ENCODE data around the gene PTPRH. TPM values are rescaled to one million over a fixed set of nuclear protein-coding genes. Genes with fewer than 3 reads are reported as not detected.
A peak's percentile ranks its signal among the peaks of the same experiment; 100 is the strongest.

PTPRH gene
- total and polyA plus RNA-seq, 8 donors = 5.3 to 83.9 (median 39.7) TPM

GRCh38 chr19:55149078-55150003 lies 60.0 kb downstream of the PTPRH start, which contains the start of gene TNNT1:
Gene TNNT1, minus strand, starts transcription at chr19:55149206. Its CDS starts 2,049 bp downstream, at chr19:55147157.
- intact Hi-C loops (cut with DNase I; ENCODE audit: low total_unique reads) = loop anchor here (10.0 kb wide), 1 partner anchor 345 kb away; no protein-coding TSS in a partner anchor
- H3K27ac ChIP-seq = no peak within 1 kb of the TSS
- no peaks in the 10 kb centered on the region for H3K9me3 ChIP-seq
- H3K4me1 ChIP-seq = peaks cover 0 to 18% (median 12%) of the 10 kb centered on the region in 4 donors
- 12 to 21% (median 13%) methylated on average over 17 to 18 of the region's 18 CpGs for WGBS, 5 donors
- no peaks in the 10 kb centered on the region for H3K36me3 ChIP-seq
- DNase-seq = no peak
- peaks cover 19 to 92% (median 59%) of the 10 kb centered on the region in 3 donors for H3K27me3 ChIP-seq
- TF ChIP-seq POLR2AphosphoS5 (IDR thresholded peaks at IDR 0.05) = no peak
- TF ChIP-seq EP300 (IDR thresholded peaks at IDR 0.05) = no peak
- TF ChIP-seq, protein P1, sequence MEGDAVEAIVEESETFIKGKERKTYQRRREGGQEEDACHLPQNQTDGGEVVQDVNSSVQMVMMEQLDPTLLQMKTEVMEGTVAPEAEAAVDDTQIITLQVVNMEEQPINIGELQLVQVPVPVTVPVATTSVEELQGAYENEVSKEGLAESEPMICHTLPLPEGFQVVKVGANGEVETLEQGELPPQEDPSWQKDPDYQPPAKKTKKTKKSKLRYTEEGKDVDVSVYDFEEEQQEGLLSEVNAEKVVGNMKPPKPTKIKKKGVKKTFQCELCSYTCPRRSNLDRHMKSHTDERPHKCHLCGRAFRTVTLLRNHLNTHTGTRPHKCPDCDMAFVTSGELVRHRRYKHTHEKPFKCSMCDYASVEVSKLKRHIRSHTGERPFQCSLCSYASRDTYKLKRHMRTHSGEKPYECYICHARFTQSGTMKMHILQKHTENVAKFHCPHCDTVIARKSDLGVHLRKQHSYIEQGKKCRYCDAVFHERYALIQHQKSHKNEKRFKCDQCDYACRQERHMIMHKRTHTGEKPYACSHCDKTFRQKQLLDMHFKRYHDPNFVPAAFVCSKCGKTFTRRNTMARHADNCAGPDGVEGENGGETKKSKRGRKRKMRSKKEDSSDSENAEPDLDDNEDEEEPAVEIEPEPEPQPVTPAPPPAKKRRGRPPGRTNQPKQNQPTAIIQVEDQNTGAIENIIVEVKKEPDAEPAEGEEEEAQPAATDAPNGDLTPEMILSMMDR (IDR thresholded peaks at IDR 0.05) = no peak
- no peak for TF ChIP-seq POLR2A (IDR thresholded peaks at IDR 0.05)
- no peak within 1 kb of the TSS for H3K4me3 ChIP-seq

- TF ChIP-seq POLR2A (IDR thresholded peaks at IDR 0.05) (no peak), POLR2AphosphoS5 (IDR thresholded peaks at IDR 0.05) (no peak), EP300 (IDR thresholded peaks at IDR 0.05) (no peak)
- TF ChIP-seq, protein P1 (IDR thresholded peaks at IDR 0.05) = no peak
- whole genome bisulfite sequencing, 5 donors = 19 to 35% (median 27%) methylated on average over 5 to 9 of the region's 9 CpGs
- intact Hi-C loops (cut with DNase I; ENCODE audit: low total_unique reads) = loop anchor here (10.0 kb wide), 1 partner anchor 347 kb away; no protein-coding TSS in a partner anchor
- H3K4me1 ChIP-seq = peaks cover 0 to 18% (median 12%) of the 10 kb centered on the region in 4 donors
- H3K9me3 ChIP-seq = no peaks in the 10 kb centered on the region
- H3K36me3 ChIP-seq = no peaks in the 10 kb centered on the region
- no peak for DNase-seq
- H3K27me3 ChIP-seq = peaks cover 21 to 94% (median 74%) of the 10 kb centered on the region in 3 donors
- no peak overlapping the region for H3K4me3 ChIP-seq
- no peak overlapping the region for H3K27ac ChIP-seq
Measured at GRCh38 chr19:55147545-55148251, 61.6 kb downstream of the PTPRH start.

DNA sequence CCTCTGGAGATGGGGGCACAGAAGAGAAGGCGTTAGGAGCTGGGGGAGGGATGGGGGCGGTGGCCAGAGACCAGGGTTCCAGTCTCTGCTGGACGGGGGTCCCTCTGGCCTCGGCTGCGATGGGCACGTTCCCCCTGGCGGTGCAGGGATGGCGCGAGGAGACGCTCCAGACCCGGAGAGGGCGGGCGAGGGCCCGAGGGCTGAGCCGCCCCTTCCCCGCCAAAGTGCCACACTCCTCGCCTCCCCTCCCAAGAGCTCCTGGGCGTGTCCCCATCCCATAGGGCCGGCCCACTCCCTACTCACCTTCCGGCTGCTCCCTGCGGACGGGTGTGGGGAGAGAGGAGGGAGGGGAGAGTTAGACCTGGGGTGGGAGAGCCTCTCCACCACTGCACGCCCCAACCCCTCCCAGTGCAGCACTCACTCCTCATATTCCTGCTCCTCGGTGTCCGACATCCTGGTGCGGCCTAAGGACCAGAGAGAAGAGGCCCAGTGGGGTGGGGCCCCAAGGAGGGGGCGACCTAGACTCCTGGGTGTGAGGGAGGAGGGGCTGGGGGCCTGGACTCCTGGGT lies 62.5 kb downstream of the PTPRH start:
- peak in 1 of 2 donors; percentile 68 for DNase-seq
- no peaks in the 10 kb centered on the region for H3K36me3 ChIP-seq
- peaks cover under 1 to 20% (median 14%) of the 10 kb centered on the region in 4 donors for H3K4me1 ChIP-seq
- H3K9me3 ChIP-seq = no peaks in the 10 kb centered on the region
- TF ChIP-seq EP300 (IDR thresholded peaks at IDR 0.05) = no peak
- no peak for TF ChIP-seq POLR2AphosphoS5 (IDR thresholded peaks at IDR 0.05)
- no peak for TF ChIP-seq POLR2A (IDR thresholded peaks at IDR 0.05)
- TF ChIP-seq, protein P1 (IDR thresholded peaks at IDR 0.05) = no peak
- 0 to 4% (median 2%) methylated on average over 8 to 27 of the region's 27 CpGs for WGBS, 5 donors
- H3K4me3 ChIP-seq = peak overlapping the region in 1 of 4 donors; percentile 23
- H3K27me3 ChIP-seq = peaks cover 26 to 100% (median 83%) of the 10 kb centered on the region in 3 donors
- no peak overlapping the region for H3K27ac ChIP-seq
- intact Hi-C loops (cut with DNase I; ENCODE audit: low total_unique reads) = loop anchor here (10.0 kb wide), 1 partner anchor 348 kb away; no protein-coding TSS in a partner anchor

All from stomach (tissue), 9 donors.